AG09319 (cell line): ENCODE data around the gene TICAM2.
"Not testable (repeated sequence)": the region's sequence is repeated elsewhere in the genome, so short reads cannot be mapped to it uniquely, and the experiment has no call there.

Experiments
- DNase-seq: peaks from one replicate; pipeline ENCODE4 v3.0.0-alpha.2; 2010; ENCODE audit warnings: low read depth; ENCODE audit errors: extremely low read depth
- TF ChIP-seq, protein P1 (sequence below): IDR thresholded peaks from 2 replicates; pipeline ENCODE4 v1.5.1; 2011; ENCODE audit warnings: low read depth, mild to moderate bottlenecking, inconsistent platforms, low read length, moderate library complexity

Gene TICAM2, protein sequence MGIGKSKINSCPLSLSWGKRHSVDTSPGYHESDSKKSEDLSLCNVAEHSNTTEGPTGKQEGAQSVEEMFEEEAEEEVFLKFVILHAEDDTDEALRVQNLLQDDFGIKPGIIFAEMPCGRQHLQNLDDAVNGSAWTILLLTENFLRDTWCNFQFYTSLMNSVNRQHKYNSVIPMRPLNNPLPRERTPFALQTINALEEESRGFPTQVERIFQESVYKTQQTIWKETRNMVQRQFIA

DNA sequence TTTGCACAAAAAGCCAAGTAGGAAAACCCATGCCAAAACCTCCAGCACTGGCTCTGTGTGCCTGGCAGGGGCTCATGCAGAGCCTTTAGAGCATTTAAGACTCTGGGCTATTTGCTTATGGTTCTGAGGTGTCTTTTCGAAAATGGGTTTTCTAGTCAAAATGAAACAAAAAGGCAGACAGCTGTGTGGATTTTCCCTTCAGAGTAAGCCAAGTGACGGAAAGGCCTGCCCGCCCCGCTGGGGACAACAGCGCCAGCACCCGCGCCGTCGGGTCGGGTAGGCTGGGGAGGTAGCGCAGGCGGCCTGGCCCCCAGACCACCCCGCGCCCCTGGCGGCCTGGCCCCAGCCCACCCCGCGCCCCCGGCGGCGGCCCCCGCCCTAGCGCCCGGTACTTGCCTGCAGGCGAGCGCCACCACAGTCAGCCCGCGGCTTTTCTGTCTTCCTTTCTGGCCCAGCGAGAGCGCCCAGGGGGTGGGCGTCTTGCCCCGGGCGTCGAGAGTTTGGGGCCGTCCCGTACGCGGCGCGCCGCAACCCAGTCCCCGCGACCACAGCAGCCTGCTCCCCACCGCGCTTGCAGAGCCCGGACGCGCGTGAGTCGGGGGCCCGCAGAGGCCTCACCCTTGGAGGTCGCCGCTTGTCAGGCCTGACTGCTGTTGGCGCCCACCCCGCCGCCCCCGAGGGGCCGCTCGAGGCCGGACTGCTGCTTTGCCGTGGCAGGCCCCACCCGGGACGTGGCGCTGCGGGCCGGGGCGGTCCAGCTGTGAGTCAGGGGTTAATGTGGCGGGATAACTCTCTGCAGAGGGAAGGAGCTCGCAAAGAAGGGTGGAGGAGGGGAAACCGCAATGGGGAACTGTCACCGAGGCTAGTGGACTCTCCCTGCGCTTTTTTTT, at the start of gene TICAM2:
TSS of gene TICAM2 (minus strand) at position 779 of the 890 bp plus-strand sequence. CDS start 21,223 bp downstream, outside the sequence.
- TF ChIP-seq, protein P1, sequence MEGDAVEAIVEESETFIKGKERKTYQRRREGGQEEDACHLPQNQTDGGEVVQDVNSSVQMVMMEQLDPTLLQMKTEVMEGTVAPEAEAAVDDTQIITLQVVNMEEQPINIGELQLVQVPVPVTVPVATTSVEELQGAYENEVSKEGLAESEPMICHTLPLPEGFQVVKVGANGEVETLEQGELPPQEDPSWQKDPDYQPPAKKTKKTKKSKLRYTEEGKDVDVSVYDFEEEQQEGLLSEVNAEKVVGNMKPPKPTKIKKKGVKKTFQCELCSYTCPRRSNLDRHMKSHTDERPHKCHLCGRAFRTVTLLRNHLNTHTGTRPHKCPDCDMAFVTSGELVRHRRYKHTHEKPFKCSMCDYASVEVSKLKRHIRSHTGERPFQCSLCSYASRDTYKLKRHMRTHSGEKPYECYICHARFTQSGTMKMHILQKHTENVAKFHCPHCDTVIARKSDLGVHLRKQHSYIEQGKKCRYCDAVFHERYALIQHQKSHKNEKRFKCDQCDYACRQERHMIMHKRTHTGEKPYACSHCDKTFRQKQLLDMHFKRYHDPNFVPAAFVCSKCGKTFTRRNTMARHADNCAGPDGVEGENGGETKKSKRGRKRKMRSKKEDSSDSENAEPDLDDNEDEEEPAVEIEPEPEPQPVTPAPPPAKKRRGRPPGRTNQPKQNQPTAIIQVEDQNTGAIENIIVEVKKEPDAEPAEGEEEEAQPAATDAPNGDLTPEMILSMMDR = 0 out of 2 replicates have a peak, but pooled peaks have one; percentile 2
- DNase-seq = no peak

GRCh38 chr5:115649541-115649940, 47.3 kb upstream of the TICAM2 start:
- TF ChIP-seq, protein P1 = no peak
- no peak for DNase-seq

DNA sequence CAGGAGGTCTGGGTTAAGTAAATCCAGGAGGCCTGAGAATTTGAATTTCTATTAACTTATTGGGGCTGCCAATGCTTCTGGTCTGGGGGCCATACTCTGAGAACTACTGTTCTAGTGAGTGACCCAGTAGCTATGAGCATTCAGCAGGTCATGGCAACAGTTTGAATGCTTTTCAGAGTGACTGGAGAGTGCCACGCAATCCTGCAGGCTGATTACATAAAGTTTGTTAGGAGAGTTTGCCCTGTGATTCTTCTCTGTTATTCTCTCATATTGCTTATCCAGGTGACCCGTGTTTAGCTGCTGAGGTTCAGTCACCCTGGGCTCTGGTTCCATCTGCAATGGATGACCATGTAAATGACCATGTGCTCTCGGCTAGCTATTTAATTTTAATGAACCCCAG, 45.8 kb upstream of the TICAM2 start:
- no peak for DNase-seq
- TF ChIP-seq, protein P1 = no peak

DNA sequence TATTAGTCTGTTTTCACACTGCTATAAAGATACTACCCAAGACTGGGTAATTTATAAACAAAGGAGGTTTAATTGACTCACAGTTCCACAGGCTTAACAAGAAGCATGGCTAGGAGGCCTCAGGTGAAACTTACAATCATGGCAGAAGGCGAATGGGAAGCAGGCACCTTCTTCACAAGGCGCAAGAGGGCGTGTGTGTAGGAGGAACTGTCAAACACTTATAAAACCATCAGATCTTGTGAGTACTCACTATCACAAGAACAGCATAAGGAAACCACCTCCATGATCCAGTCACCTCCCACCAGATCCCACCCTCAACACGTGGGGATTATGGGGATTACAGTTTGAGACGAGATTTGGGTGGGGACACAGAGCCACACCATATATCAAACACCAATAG, 43.1 kb upstream of the TICAM2 start:
- not testable (repeated sequence) for DNase-seq

DNA sequence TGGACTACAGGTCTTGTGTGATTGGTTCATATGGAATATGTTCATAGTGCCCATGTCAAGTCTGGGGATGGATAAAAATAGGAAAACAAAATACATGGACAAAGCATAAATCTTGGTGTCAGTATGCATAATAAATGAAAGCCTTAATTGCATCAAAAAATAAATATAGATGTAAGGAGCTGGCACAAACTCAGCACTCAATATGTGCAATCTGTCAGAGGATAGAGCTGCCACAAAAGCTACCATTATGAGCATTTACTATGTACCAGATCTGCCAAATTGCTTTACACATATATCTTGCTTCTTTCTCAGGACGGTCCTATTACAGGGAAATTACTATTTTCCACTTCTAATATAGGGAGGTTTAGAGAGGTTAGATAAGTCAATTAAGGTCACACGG, 41.8 kb upstream of the TICAM2 start:
- DNase-seq = no peak
- TF ChIP-seq, protein P1 = no peak

- TF ChIP-seq, protein P1 = no peak
- no peak for DNase-seq
Measured at GRCh38 chr5:115641948-115642347, 39.7 kb upstream of the TICAM2 start.

DNA sequence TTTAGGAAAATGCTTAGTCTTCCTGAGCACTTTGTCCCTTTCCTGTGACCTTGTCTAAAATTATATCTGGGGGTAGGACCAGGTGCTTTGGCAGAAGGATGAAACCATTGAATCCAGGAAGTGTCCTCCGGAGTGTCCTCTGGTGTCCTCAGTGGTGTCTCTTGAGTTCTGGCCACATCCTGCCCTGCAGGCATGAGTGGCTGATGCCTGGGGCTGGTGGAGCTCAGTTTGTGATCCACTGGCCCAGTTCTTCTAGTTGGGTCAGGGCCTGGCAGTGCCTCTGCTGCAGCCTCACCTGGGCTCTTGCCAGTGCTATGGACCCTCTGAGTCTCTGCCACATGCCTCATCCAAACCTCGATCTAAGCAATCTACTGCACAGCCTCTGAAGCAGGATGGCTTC, 38.0 kb upstream of the TICAM2 start:
- TF ChIP-seq, protein P1 = no peak
- DNase-seq = no peak
